Naive thymus-derived CD8-positive, alpha-beta T cell (primary cell): Measurements from ENCODE around the gene MRPL14. TPM values are rescaled to one million over a fixed set of nuclear protein-coding genes. Genes with fewer than 3 reads are reported as not detected.

Source experiments
- ATAC-seq, 2 donors: fragments of 150-1000 bp; cut with Tn5 transposase in 1 of 2; sonication (Bioruptor Pico), chemical (Tn5 transposase) in 1 of 2; 1 replicate in 1 of 2; 2 replicates in 1 of 2; pipeline ENCODE4 v1.10.0; 2021; ENCODE audit warnings: mild to moderate bottlenecking in 2 of 2, moderate library complexity in 2 of 2
- POLR2A ChIA-PET: fragments of 350-600 bp; sonication (Branson Sonifier 250); formaldehyde crosslinking; loops from one replicate; lab custom pipeline; 2021; ENCODE audit warnings: antibody characterized with exemption; lab: Charles Lee
- DNase-seq, 10 donors: peaks; one replicate each; pipeline versions ENCODE4 v3.0.0 to v3.0.0-alpha.2; 2020 to 2022
- H3K27ac Mint-ChIP-seq, 10 donors: one replicate each; pipeline ENCODE4 v1.8.0; 2020 to 2022; ENCODE audit warnings: mild to moderate bottlenecking in 10 of 10, mixed read lengths in 10 of 10, moderate library complexity in 4 of 10, inconsistent platforms in 1 of 10
- H3K27me3 Mint-ChIP-seq, 5 donors: one replicate each; pipeline ENCODE4 v1.8.0; 2021 to 2022; ENCODE audit warnings: mixed read lengths in 5 of 5
- H3K36me3 Mint-ChIP-seq, 3 donors: one replicate each; pipeline ENCODE4 v1.8.0; 2020 to 2022; ENCODE audit warnings: mixed read lengths in 3 of 3, mild to moderate bottlenecking in 2 of 3, inconsistent platforms in 1 of 3
- H3K4me1 Mint-ChIP-seq, 4 donors: one replicate each; pipeline ENCODE4 v1.8.0; 2021 to 2022; ENCODE audit warnings: mixed read lengths in 4 of 4
- H3K4me3 Mint-ChIP-seq, 10 donors: one replicate each; pipeline ENCODE4 v1.8.0; 2020 to 2022; ENCODE audit warnings: mild to moderate bottlenecking in 10 of 10, mixed read lengths in 10 of 10, moderate library complexity in 6 of 10, inconsistent platforms in 1 of 10
- H3K9me3 Mint-ChIP-seq, 9 donors: one replicate each; pipeline ENCODE4 v1.8.0; 2020 to 2022; ENCODE audit warnings: mixed read lengths in 9 of 9, mild to moderate bottlenecking in 3 of 9, inconsistent platforms in 1 of 9, moderate library complexity in 1 of 9
- polyA plus RNA-seq, 3 donors: library from polyadenylated mRNA; unstranded; fragments of 300-500 nt; fragmentation: Illumina TruSeq; gene quantifications; one replicate each; pipeline ENCODE4 v1.2.3, GENCODE V29; 2021
- total RNA-seq, 8 experiments: library from RNA in 2 of 8; stranded (reverse) in 2 of 8; gene quantifications; one replicate each; pipeline ENCODE4 v1.2.3 and lab custom pipeline; 2021 to 2026

Gene MRPL14
- total and polyA plus RNA-seq, 5 experiments from 2014 or later, result 17.0 to 89.3 (median 76.5) TPM

GRCh38 chr6:44161997-44162338 is 34.7 kb upstream of the MRPL14 start:
- DNase-seq (no peak), ATAC-seq (no peak)
- POLR2A ChIA-PET, result interaction anchor here (0.7 kb wide), 1 partner anchor 21 kb away, joined by 3 read pairs; no protein-coding TSS in a partner anchor
- Mint-ChIP-seq H3K4me1 (peaks cover 0 to 4% (median 2%) of the 10 kb centered on the region in 4 donors), H3K27ac (no peak overlapping the region), H3K27me3 (peaks cover 6 to 15% (median 13%) of the 10 kb centered on the region in 5 donors), H3K36me3 (no peaks in the 10 kb centered on the region), H3K9me3 (no peaks in the 10 kb centered on the region), H3K4me3 (no peak overlapping the region)

DNA sequence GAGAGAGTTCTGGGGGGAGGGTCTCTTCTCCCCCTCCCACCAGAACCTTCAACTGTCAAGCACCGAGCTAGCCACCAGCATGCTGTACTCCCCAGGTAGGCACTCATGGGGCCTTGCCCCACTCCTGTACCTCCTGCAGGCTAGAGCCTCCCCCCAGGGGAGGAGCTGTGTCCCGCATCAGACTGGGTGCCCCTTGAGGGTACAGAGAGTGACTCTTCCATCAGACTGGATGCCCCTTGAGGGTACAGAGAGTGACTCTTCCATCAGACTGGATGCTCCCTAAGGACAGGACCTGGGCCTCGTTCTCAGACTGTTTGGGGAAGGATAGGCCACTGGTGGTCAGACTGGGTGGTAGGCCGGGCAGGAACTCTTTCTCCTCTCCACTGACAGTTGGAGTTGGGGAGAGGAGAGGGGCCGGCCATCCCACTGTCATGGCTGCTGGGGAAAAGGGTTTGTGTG is 31.5 kb upstream of the MRPL14 start, which contains the start of gene CAPN11:
CAPN11 (plus strand) TSS at position 51 of the 459 bp plus-strand sequence; CDS start at position 80, 29 bp downstream.
- no peak for ATAC-seq
- H3K27ac Mint-ChIP-seq, result peak within 1 kb of the TSS in 1 of 10 donors; percentile 82
- no peak within 1 kb of the TSS for H3K4me3 Mint-ChIP-seq
- DNase-seq, result no peak
- POLR2A ChIA-PET, result no interaction called here
- peaks cover 0 to 2% (median under 1%) of the 10 kb centered on the region in 4 donors for H3K4me1 Mint-ChIP-seq
- peaks cover 0 to 13% (median 7%) of the 10 kb centered on the region in 5 donors for H3K27me3 Mint-ChIP-seq
- no peaks in the 10 kb centered on the region for H3K36me3 Mint-ChIP-seq
- no peaks in the 10 kb centered on the region for H3K9me3 Mint-ChIP-seq

- Mint-ChIP-seq H3K4me3 (no peak overlapping the region), H3K9me3 (no peaks in the 10 kb centered on the region), H3K27ac (no peak overlapping the region), H3K27me3 (peaks cover 0 to 2% (median 0%) of the 10 kb centered on the region in 5 donors), H3K36me3 (no peaks in the 10 kb centered on the region), H3K4me1 (peaks cover 0 to 2% (median under 1%) of the 10 kb centered on the region in 4 donors)
- ATAC-seq (no peak), DNase-seq (no peak)
- POLR2A ChIA-PET, result interaction anchor here (1.0 kb wide), 1 partner anchor 90 kb away, joined by 3 read pairs; the partner anchor contains the start of gene HSP90AB1
Measured at GRCh38 chr6:44157152-44157521, 29.9 kb upstream of the MRPL14 start.

DNA sequence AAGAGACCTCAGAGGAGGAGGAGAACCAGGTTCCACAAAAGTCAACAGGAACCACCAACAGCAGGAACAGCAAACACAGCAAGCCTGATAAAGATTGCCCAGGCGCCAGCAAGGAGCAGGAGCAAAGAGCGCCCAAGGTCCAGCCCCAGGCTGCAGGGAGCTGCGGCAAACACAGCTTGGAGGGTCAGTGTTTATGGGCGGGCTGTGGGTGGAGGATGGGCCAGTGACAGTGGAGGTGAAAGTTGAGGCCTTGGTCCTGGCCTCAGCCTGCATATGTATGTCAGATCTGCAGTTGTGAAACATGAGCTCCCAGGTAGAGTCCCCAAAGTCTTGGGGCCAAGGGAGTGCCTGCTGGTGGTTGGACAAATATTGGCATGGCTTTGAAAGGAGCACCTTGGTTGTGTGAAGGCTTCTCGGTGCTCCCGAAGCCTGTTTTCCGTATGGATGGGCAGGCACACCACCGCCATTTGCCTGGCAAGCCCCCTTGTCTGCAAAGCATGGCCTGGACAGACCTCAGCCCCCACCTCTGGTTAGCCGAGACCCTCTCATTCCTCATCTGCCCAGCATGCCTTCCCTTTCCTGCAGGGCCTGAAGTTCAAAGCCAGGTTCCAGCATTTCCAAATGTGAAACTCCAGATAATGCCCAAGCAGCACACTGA is 29.4 kb upstream of the MRPL14 start:
- Mint-ChIP-seq H3K27me3 (peaks cover 0 to 2% (median 0%) of the 10 kb centered on the region in 5 donors), H3K27ac (peak overlapping the region in 1 of 10 donors; percentile 68), H3K36me3 (no peaks in the 10 kb centered on the region), H3K4me1 (peaks cover 2 to 5% (median 3%) of the 10 kb centered on the region in 4 donors), H3K4me3 (no peak overlapping the region), H3K9me3 (no peaks in the 10 kb centered on the region)
- ATAC-seq (no peak), DNase-seq (no peak)
- POLR2A ChIA-PET, result interaction anchor here (1.0 kb wide), 1 partner anchor 91 kb away, joined by 3 read pairs; the partner anchor contains the start of gene HSP90AB1

DNA sequence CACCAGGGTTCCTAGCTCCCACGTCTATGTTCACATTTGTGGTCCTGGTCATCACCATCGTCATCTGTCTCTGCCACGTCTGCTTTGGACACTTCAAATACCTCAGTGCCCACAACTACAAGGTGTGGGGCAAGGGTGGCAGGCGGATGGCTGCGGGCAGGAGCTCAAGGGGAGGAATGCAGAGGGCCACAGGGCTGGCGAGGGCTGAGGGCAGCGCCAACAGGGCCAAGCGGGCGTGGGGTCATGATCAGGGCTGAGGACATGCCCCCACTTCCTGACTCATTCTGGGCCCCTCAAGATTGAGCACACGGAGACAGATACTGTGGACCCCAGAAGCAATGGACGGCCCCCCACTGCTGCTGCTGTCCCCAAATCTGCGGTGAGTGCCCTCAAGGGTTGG is 26.8 kb upstream of the MRPL14 start:
- H3K27me3 Mint-ChIP-seq, result peaks cover 0 to 2% (median 0%) of the 10 kb centered on the region in 5 donors
- H3K4me1 Mint-ChIP-seq, result peaks cover 4 to 11% (median 8%) of the 10 kb centered on the region in 4 donors
- no peak overlapping the region for H3K4me3 Mint-ChIP-seq
- no peaks in the 10 kb centered on the region for H3K9me3 Mint-ChIP-seq
- H3K36me3 Mint-ChIP-seq, result peaks cover 0 to 13% (median 0%) of the 10 kb centered on the region in 3 donors
- no peak for DNase-seq
- POLR2A ChIA-PET, result interaction anchor here (1.8 kb wide), 1 partner anchor 93 kb away, joined by 4 read pairs; the partner anchor contains the start of gene HSP90AB1
- H3K27ac Mint-ChIP-seq, result no peak overlapping the region
- no peak for ATAC-seq

DNA sequence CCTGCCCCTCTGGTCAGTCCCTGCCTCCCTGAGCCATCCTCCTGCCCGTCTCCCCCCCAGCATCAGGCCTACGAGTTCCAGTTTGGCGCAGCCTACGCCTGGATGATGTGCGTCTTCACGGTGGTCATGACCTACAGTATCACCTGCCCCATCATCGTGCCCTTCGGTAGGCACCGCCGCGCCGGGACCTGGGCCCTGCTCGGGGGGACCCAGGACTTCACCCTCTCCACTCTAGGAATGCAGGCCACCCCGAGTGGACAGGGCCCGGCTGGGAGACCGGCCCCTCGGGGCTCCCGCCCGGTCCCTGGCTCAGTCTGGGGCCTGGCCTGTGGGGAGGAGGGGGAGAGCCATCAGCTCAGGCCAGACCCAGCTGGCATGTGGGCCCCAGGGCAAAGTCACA is 25.3 kb upstream of the MRPL14 start:
- POLR2A ChIA-PET, result interaction anchor here (1.2 kb wide), 1 partner anchor 56 kb away, joined by 4 read pairs; no protein-coding TSS in a partner anchor
- no peak for DNase-seq
- H3K9me3 Mint-ChIP-seq, result no peaks in the 10 kb centered on the region
- ATAC-seq, result no peak
- H3K4me3 Mint-ChIP-seq, result no peak overlapping the region
- peaks cover 4 to 11% (median 8%) of the 10 kb centered on the region in 4 donors for H3K4me1 Mint-ChIP-seq
- H3K36me3 Mint-ChIP-seq, result peaks cover 0 to 23% (median 0%) of the 10 kb centered on the region in 3 donors
- H3K27me3 Mint-ChIP-seq, result peaks cover 0 to 2% (median 0%) of the 10 kb centered on the region in 5 donors
- peak overlapping the region in 1 of 10 donors; percentile 89 for H3K27ac Mint-ChIP-seq

DNA sequence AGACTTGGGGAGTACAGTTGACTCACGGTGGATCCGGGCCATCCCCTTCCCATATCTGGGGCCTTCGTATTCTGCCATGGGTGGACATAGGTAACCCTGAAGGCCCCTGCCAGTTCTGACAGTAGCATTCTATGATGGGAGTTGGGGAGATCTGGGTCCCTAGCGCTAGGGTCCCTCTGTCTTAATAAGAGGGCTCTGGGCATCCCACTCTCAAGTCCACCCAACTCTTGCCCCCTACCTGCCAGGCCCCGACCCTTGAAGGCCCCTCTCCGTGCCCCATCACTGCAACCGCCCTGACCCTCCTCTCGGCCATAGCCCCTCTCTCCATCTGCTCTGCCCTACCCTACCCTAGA is 24.8 kb upstream of the MRPL14 start:
- H3K9me3 Mint-ChIP-seq, result no peaks in the 10 kb centered on the region
- DNase-seq (no peak), ATAC-seq (no peak)
- peaks cover 0 to 1% (median 0%) of the 10 kb centered on the region in 5 donors for H3K27me3 Mint-ChIP-seq
- H3K36me3 Mint-ChIP-seq, result peaks cover 0 to 27% (median 0%) of the 10 kb centered on the region in 3 donors
- peaks cover 4 to 11% (median 8%) of the 10 kb centered on the region in 4 donors for H3K4me1 Mint-ChIP-seq
- H3K27ac Mint-ChIP-seq, result peak overlapping the region in 3 of 10 donors; percentile 41 to 89 (median 56)
- no peak overlapping the region for H3K4me3 Mint-ChIP-seq
- POLR2A ChIA-PET, result interaction anchor here (0.5 to 1.2 kb wide), 2 partner anchors 56 to 187 kb away, joined by 3 to 4 read pairs; no protein-coding TSS in a partner anchor

- Mint-ChIP-seq H3K36me3 (peaks cover 0 to 32% (median 0%) of the 10 kb centered on the region in 3 donors), H3K4me1 (peaks cover 4 to 11% (median 8%) of the 10 kb centered on the region in 4 donors), H3K9me3 (no peaks in the 10 kb centered on the region), H3K4me3 (peak overlapping the region in 5 of 10 donors; percentile 14 to 52 (median 18)), H3K27me3 (no peaks in the 10 kb centered on the region), H3K27ac (peak overlapping the region in 3 of 10 donors; percentile 41 to 89 (median 65))
- DNase-seq, result peak; percentile 63 to 88 (median 79)
- ATAC-seq, result peak; percentile 93 to 97
- POLR2A ChIA-PET, result interaction anchor here (0.5 kb wide), 1 partner anchor 187 kb away, joined by 3 read pairs; no protein-coding TSS in a partner anchor
Measured at GRCh38 chr6:44151348-44152108, 24.3 kb upstream of the MRPL14 start.

GRCh38 chr6:44150317-44150917 is 23.2 kb upstream of the MRPL14 start:
- DNase-seq (peak in 1 of 10 donors; percentile 43), ATAC-seq (no peak)
- Mint-ChIP-seq H3K27me3 (no peaks in the 10 kb centered on the region), H3K36me3 (peaks cover 0 to 41% (median 0%) of the 10 kb centered on the region in 3 donors), H3K4me1 (peaks cover 4 to 11% (median 8%) of the 10 kb centered on the region in 4 donors), H3K9me3 (no peaks in the 10 kb centered on the region), H3K27ac (peak overlapping the region in 3 of 10 donors; percentile 23 to 54 (median 35)), H3K4me3 (no peak overlapping the region)
- POLR2A ChIA-PET, result no interaction called here

GRCh38 chr6:44149369-44150012 is 22.2 kb upstream of the MRPL14 start:
- POLR2A ChIA-PET, result no interaction called here
- Mint-ChIP-seq H3K9me3 (no peaks in the 10 kb centered on the region), H3K4me1 (peaks cover 4 to 10% (median 7%) of the 10 kb centered on the region in 4 donors), H3K36me3 (peaks cover 0 to 41% (median 0%) of the 10 kb centered on the region in 3 donors), H3K27ac (peak overlapping the region in 1 of 10 donors; percentile 75), H3K4me3 (no peak overlapping the region), H3K27me3 (no peaks in the 10 kb centered on the region)
- no peak for ATAC-seq
- DNase-seq, result no peak

- no peak overlapping the region for H3K27ac Mint-ChIP-seq
- POLR2A ChIA-PET, result no interaction called here
- peak in 1 of 10 donors; percentile 50 for DNase-seq
Measured at GRCh38 chr6:44148306-44148705, 21.1 kb upstream of the MRPL14 start.

More at GRCh38 chr6:44148306-44148705, 21.1 kb upstream of the MRPL14 start:
- Mint-ChIP-seq H3K4me1 (peaks cover 4 to 10% (median 7%) of the 10 kb centered on the region in 4 donors), H3K4me3 (no peak overlapping the region), H3K9me3 (no peaks in the 10 kb centered on the region), H3K27me3 (no peaks in the 10 kb centered on the region), H3K36me3 (peaks cover 0 to 49% (median 0%) of the 10 kb centered on the region in 3 donors)
- ATAC-seq, result no peak
